Stimulated activated CD4-positive, alpha-beta T cell treated with anti-CD3 and anti-CD28 coated beads, Interleukin-1b, Interleukin-23, amount 100 ng/mL, for 24 hours (primary cell): Measurements from ENCODE around the gene MROH2A.
"Not testable (repeated sequence)": the region's sequence is repeated elsewhere in the genome, so short reads cannot be mapped to it uniquely, and the experiment has no call there.

Experiments
- DNase-seq, 4 experiments: peaks; one replicate each; pipeline ENCODE4 v3.0.0-alpha.2; 2020; ENCODE audit warnings: low read depth in 4 of 4, low spot score in 1 of 4

MROH2A gene

GRCh38 chr2:233778030-233778429, at the start of gene MROH2A:
MROH2A (plus strand) TSS chr2:233778330; CDS start chr2:233779359, 1,029 bp downstream.
- DNase-seq = no peak

- no peak for DNase-seq
Measured at GRCh38 chr2:233728723-233729301, 49.3 kb upstream of the MROH2A start, which contains the start of gene UGT1A3. UGT1A3 (plus strand) TSS chr2:233729042; CDS start chr2:233729127, 85 bp downstream.

GRCh38 chr2:233736868-233737653, 41.1 kb upstream of the MROH2A start:
- DNase-seq = not testable (repeated sequence)

GRCh38 chr2:233740870-233741269, 37.3 kb upstream of the MROH2A start:
- DNase-seq = no peak

GRCh38 chr2:233743464-233744259, 34.5 kb upstream of the MROH2A start:
- no peak for DNase-seq

GRCh38 chr2:233745073-233745755, 32.9 kb upstream of the MROH2A start:
- no peak for DNase-seq

- DNase-seq = not testable (repeated sequence)
Measured at GRCh38 chr2:233745838-233746237, 32.3 kb upstream of the MROH2A start.

- no peak for DNase-seq
Measured at GRCh38 chr2:233746475-233747282, 31.5 kb upstream of the MROH2A start.

- no peak for DNase-seq
Measured at GRCh38 chr2:233747283-233747544, 30.9 kb upstream of the MROH2A start.

GRCh38 chr2:233750689-233751088, 27.4 kb upstream of the MROH2A start:
- not testable (repeated sequence) for DNase-seq

GRCh38 chr2:233751212-233752009, 26.7 kb upstream of the MROH2A start:
- DNase-seq = not testable (repeated sequence)

- no peak for DNase-seq
Measured at GRCh38 chr2:233754872-233755611, 23.1 kb upstream of the MROH2A start.

GRCh38 chr2:233756429-233757081, 21.6 kb upstream of the MROH2A start:
- no peak for DNase-seq

GRCh38 chr2:233758141-233758540, 20.0 kb upstream of the MROH2A start:
- DNase-seq = no peak

GRCh38 chr2:233758849-233759248, 19.3 kb upstream of the MROH2A start:
- no peak for DNase-seq

GRCh38 chr2:233760043-233760442, 18.1 kb upstream of the MROH2A start, which contains the start of gene UGT1A1:
UGT1A1 (plus strand) TSS chr2:233760270; CDS start chr2:233760288, 18 bp downstream.
- DNase-seq = no peak

- no peak for DNase-seq
Measured at GRCh38 chr2:233761040-233761769, 16.9 kb upstream of the MROH2A start.

GRCh38 chr2:233764264-233764663, 13.9 kb upstream of the MROH2A start:
- no peak for DNase-seq
